GM19351 (cell line): Measurements from ENCODE around the gene CNFN.

ENCODE experiments used
- ATAC-seq: cut with Tn5 transposase; IDR thresholded peaks from one replicate; pipeline ENCODE4 v1.9.1; 2021; ENCODE audit warnings: mild to moderate bottlenecking, moderate library complexity; ENCODE audit not compliant: unreplicated experiment

Gene CNFN

DNA sequence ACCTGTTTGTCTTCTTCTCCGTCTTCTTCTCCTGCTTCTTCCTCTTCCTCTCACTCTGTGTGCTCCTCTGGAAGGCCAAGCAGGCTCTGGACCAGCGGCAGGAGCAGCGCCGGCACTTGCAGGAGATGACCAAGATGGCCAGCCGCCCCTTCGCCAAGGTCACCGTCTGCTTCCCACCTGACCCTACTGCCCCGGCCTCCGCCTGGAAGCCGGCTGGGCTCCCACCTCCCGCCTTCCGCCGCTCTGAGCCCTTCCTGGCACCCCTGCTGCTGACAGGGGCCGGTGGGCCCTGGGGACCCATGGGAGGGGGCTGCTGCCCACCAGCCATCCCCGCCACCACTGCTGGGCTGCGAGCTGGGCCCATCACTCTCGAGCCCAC lies 13.9 kb downstream of the CNFN start:
- ATAC-seq, result no peak

DNA sequence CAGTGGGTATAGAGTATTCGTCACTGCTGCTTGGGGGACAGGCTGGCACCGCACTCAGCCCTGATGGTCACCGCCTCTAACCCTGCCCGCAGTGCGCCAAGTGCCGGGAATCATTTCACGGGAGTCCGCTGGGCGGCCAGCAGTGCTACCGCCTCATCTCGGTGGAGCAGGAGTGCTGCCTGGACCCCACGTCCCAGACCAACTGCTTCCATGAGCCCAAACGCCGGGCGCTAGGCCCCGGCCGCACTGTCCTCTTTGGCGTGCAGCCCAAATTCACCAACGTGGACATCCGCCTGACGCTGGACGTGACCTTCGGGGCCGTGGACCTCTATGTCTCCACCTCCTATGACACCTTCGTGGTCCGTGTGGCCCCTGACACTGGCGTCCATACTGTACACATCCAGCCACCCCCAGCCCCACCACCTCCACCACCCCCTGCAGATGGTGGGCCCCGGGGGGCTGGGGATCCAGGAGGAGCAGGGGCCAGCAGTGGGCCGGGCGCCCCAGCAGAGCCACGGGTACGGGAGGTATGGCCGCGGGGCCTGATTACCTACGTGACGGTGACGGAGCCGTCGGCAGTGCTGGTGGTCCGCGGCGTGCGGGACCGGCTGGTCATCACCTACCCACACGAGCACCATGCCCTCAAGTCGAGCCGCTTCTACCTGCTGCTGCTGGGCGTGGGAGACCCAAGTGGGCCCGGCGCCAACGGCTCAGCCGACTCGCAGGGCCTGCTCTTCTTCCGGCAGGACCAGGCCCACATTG lies 14.5 kb downstream of the CNFN start:
- no peak for ATAC-seq

DNA sequence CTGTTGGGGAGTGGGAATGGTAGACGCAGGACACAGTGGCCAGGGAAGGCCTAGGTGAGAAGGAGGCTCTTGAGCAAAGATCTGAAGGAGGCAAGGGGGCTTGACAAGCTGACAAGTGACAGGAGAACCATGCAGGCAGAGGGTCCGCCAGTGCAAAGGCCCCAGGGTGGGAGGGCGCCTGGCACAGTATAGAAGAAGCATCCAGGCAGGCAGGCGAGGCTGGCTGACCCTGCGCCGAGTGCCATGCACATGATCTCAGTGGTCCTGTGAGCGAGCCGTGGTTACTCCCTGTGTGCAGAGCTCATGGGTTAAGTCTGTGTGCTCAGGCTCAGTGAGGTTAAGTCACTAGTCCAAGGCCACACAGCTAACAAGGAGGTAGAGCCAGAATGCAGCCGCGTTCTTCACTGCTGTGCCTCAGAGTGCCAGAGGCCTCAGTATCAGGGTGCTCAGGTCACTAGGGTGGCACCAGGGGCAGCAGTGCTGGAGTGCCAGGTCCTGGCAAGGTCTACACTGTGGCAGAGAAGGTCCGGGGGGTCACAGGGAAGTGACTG lies 15.2 kb downstream of the CNFN start:
- no peak for ATAC-seq

DNA sequence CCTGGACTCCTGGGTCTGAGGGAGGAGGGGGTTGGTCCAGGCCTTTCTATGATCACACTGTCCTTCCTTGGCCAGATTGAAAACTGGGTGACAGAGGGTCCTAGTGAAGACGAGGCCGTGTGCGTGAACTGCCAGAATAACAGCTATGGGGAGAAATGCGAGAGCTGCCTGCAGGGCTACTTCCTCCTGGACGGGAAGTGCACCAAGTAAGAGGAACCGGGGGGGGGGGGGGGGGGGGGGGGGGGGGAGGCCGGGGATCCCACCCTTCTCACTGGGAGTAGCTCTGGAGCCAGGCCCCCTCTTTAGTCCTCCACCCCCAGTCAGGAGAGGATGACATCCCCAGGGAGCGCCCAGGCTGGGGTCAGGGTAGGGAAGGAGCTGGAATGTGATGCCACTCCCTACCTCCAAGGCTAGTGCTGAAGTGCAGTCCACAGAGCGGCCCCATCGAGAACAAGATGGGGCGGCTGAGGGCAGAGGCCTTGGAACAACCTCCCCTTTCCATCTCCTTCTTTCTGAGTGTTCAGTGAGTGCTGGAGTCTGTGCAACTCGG lies 19.4 kb downstream of the CNFN start:
- no peak for ATAC-seq

DNA sequence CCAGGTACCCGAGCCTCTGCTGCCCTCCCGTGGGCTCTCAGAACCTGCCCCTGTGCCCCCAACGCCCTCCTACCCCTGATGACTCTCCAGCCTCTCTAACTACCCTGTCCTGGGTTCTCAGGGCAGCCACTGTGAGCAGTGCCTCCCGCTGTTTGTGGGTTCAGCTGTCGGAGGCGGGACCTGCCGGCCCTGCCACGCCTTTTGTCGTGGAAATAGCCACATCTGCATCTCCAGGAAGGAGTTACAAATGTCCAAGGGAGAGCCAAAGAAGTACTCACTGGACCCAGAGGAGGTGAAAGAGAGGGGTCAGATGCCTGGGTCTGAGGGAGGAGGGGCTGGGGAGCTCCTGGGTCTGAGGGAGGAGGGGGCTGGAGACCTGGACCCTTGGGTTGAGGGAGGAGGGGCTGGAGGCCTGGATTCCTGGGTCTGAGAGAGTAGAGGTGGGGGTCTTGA lies 20.0 kb downstream of the CNFN start:
- no peak for ATAC-seq

DNA sequence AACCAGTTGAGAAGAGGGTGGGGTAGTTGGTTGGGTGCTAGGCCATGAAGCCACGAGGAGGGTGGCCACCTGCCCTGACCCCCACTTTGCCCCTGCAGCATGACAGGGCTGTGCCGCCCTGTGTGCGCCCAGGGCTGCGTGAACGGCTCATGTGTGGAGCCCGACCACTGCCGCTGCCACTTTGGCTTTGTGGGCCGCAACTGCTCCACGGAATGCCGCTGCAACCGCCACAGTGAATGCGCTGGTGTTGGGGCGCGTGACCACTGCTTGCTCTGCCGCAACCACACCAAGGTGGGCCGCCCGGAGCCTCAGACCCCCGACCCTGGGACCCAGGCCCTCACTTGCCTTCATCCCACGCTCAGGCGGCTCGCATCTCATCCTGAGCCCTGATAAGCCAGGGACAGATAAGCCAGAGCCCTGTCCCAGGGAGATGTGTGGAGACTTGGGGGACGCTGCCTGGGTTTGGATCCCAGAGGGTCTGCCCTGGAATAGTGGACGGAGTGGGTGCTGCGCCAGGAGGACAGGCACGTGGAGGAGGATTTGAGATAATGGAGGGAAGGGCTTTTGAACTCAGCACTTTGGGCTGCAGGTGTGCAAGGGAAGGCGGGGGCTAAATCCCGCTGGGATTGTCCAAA lies 20.5 kb downstream of the CNFN start:
- no peak for ATAC-seq

DNA sequence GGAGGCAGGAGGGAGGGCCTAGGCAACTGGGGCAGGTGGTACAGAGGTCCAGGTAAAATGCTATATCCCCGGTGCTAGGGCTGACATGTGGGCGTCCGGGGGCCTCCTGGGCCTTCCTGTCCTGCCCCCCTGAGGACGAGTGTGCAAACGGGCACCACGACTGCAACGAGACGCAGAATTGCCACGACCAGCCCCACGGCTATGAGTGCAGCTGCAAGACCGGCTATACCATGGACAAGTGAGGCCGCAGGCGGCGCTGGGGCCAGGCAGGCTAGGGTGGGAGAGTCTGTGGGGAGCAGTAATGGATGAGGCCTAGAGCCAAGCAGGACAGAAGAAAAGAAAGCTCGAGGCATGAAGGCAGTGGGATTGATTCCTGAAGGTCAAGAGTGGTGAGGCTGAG lies 21.3 kb downstream of the CNFN start:
- no peak for ATAC-seq

DNA sequence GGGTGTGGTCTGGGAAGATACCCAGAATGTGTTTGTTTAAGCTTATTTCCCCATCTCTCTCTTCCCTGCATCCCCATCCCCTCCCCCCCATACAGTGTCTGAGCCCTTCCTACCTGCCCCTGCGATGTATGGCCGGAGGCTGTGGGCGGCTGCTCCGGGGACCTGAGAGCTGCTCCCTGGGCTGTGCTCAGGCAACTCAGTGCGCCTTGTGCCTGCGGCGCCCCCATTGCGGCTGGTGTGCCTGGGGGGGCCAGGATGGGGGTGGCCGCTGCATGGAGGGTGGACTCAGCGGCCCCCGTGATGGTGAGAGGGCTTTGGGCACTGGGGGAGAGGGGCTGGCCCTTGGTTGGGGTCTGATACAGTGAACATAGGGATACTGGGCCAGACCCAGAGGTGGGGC lies 21.7 kb downstream of the CNFN start:
- no peak for ATAC-seq

DNA sequence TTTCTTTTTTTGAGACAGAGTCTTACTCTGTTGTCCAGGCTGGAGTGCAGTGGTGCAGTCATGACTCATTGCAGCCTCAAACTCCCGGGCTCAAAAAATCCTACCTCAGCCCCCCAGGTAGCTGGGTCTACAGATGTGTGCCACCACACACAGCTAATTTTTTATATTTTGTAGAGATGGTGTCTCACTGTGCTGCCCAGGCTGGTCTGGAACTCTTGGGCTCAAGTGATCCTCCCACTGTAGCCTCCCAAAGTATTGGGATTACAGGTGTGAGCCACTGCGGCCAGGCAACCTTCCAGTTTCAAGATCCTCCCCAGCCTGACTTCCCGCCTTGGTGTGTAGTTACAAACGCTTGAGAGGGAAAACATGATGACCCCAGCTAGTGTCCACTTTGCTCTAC lies 22.2 kb downstream of the CNFN start:
- no peak for ATAC-seq

DNA sequence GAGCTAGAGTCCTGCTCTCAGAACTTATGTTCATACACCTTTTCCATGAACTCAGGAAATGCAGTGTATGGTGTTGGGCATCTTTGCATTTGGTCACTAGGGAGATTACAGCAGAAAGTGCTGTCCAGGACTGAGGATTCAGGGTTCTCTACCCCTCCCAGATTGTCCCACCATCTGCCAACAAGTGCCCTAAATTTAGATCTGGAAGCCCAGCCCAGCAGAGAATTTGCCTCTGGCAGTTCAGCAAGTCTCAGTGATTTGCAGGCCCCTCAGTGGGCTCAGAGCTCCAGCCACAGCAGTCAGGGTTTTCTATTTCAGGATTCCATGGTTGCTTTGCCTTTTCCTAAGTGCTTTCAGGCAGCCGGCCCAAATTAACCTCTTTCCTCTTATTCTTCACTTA lies 23.4 kb downstream of the CNFN start:
- no peak for ATAC-seq

DNA sequence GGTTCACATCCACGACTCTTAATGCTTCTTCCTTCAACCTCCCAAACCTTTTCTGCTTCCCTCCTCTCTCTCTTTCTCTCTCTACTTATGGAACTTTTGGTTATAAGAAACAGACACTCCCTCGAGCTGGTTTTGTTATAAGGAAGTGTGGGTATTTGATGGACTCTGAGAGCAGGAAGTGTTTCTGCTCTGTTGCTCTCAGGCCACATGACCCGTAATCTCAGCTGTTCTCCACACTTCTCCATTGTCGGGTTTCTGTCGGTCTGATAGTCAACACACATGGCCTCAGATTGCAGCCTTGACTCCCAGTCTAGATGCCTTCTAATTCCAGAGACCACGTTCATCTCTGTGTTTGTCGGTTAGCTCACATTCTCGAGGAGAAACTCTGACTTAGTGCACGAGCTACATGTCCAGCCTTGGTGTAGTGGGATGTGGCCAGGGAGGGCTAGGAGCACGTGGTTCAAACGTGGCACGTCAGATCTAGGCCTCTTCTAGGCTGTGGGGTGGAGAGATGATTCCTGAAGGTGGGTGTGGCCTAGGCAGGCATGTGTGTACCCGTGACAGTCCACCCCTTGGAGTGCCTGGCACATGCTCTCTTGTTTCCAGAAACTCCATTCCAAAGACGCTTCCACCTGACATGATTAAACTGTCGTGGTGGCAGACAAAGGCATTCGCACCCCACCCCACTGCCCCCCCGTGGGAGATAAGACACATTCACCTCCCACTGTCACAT lies 26.3 kb downstream of the CNFN start:
- no peak for ATAC-seq

DNA sequence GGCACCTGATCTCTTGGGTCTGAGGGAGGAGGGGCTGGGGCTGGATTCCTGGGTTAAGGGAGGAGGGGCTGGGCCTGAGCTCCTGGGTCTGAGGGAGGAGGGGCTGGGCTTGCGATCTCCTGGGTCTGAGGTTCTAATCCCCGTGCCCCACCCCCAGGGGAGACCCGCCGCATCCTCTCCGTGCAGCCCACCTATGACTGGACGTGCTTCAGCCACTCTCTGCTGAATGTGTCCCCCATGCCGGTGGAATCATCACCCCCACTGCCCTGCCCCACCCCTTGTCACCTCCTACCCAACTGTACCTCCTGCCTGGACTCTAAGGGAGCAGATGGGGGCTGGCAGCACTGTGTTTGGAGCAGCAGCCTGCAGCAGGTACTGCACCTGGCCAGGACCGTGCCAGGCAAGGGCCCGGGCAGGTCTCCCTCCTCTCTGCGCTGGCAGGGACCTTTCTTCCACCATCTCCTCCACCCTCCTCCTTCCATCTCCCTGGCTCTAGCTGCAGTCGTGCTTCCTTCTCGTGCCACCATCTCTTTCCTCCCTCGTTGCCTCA lies 27.1 kb downstream of the CNFN start:
- no peak for ATAC-seq

DNA sequence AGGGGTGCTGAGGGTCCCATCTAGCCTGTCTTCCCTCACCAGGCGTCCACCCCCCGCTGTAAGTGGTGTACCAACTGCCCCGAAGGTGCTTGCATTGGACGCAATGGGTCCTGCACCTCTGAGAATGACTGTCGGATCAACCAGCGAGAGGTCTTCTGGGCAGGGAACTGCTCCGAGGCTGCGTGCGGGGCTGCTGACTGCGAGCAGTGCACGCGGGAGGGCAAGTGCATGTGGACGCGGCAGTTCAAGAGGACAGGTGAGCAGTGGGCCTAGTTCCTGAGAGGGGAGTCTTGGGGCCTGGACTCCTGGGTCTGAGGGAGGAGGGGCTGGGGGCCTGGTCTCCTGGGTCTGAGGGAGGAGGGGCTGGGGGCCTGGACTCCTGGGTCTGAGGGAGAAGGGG lies 27.8 kb downstream of the CNFN start:
- ATAC-seq, result no peak

DNA sequence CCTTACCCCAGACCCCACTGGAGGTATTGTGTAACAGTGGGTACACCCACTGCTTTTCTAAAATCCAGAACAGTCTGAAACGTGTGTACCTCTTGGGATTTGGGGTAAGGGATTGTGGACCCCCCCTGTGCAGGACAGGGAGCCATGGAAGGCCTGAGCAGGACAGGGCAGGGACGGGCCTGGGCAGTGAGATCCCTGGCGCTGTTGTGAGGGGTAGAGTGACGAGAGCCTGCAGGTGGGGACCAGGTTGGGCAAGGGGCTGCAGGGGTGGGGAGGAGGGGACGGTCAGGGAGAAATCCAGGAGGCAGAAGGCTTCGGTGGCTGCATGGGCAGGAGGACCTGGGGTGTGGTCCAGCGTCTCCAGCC lies 28.6 kb downstream of the CNFN start:
- ATAC-seq, result no peak

DNA sequence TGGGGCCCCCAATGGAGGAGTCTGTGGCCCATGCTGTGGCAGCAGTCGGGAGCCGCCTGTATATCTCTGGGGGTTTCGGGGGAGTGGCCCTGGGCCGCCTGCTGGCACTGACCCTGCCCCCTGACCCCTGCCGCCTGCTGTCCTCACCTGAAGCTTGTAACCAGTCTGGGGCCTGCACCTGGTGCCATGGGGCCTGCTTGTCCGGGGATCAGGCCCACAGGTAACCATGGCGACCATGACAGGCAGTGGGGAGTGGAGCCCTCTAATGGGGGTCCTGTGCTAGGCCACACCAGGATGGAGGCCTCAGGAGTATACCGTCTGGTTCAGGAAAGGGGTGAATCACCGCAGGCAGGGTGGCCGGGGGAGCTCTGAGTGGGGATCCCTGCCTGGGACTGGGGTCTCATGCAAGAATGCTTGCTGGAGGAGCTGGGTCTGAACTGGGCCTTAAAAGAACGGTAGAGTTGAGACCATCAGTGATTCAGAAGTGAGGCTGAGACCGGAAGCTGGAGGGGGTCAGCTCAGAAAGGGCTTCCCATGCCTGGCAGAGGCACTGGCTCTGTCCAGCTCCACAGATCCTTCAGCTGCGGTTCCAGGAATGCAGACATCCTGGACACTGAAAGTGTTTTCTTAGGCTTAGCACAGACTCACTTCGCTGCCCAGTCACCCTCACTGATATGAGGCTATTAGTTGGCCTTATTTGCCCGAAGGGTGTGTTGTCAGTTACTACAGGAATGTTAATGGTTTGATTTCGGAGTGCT lies 29.1 kb downstream of the CNFN start:
- ATAC-seq, result no peak

DNA sequence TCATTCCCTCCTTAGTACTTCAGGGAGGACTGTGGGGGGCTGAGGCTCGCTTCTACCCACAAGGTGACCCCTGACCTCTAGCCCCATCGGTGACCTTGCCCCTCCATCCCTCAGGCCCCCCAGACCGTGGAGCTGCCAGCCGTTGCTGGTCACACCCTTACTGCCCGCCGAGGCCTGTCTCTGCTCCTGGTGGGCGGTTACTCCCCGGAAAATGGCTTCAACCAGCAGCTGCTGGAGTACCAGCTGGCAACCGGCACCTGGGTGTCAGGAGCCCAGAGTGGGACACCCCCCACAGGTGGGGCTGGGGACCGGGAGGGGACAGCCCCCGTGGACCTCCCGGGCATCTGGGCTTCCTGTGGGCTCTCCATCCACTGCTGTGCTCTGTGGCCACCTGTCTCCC lies 32.8 kb downstream of the CNFN start:
- no peak for ATAC-seq

DNA sequence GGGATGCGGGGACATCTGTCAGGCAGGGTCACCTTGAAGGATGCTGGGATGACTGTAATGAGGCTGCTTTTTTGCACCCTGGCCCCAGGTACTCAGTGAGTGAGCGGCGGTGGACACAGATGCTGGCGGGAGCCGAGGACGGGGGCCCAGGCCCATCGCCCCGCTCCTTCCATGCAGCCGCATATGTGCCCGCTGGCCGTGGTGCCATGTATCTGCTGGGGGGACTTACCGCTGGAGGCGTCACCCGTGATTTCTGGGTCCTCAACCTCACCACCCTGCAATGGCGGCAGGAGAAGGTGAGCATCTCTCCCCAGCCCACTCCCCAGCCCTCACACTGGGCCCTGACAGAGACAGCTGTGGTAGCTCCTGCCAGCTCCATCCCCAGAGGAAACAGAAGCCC lies 33.4 kb downstream of the CNFN start:
- ATAC-seq, result no peak

DNA sequence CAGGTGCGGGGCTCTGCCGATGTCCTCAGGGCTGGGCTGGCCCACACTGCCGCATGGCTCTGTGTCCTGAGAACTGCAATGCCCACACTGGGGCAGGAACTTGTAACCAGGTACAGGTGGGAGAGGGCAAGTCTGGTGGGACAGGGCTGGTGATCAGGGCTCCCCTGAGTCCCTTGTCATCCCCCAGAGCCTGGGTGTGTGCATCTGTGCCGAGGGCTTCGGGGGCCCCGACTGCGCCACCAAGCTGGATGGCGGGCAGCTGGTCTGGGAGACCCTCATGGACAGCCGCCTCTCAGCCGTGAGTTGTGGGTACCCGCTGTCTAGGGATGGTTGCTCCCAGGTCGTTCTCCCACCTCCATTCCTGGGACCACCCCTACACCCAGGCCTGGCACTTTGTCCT lies 34.2 kb downstream of the CNFN start:
- ATAC-seq, result no peak

DNA sequence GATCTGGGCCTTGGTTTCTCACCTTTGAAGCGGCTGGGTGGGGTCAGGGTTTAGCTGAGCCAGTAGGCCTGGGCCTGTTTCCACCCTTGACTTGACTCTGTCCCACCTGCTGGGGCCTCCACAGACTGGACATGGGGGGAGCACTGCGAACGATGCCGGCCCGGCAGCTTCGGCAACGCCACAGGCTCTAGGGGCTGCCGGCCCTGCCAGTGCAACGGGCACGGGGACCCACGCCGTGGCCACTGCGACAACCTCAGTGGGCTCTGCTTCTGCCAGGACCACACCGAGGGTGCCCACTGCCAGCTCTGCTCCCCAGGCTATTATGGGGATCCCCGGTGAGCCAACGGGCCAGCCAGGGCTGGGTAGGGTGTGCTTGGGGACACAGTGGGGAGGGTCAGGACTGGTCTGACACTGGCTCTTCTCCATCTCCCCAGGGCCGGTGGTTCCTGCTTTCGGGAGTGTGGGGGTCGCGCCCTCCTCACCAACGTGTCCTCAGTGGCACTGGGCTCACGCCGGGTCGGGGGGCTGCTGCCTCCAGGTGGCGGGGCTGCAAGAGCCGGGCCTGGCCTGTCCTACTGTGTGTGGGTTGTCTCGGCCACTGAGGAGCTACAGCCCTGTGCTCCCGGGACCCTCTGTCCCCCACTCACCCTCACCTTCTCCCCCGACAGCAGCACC lies 36.6 kb downstream of the CNFN start:
- ATAC-seq, result no peak
